HepG2 (cell line): ENCODE results near the gene TGM2. TPM values are rescaled to one million over a fixed set of nuclear protein-coding genes. Genes with fewer than 3 reads are reported as not detected.

ENCODE experiments used
- CREBL2 ChIP-seq: sonication (generic); formaldehyde crosslinking; IDR thresholded peaks from 2 replicates; pipeline ENCODE4 v1.8.1; 2023; ENCODE audit warnings: missing genetic modification reagents, mild to moderate bottlenecking, borderline replicate concordance
- FOXP1 ChIP-seq, 2 experiments: fragments of 450-650 bp in 1 of 2; IDR thresholded peaks; 2 replicates each; pipeline ENCODE4 v1.6.1; 2017 to 2018; ENCODE audit warnings: antibody characterized with exemption in 1 of 2
- HNF1A ChIP-seq, 2 experiments: sonication (generic) in 1 of 2; formaldehyde crosslinking in 1 of 2; IDR thresholded peaks; 2 replicates each; pipeline versions ENCODE4 v1.4.0 to v1.6.1; 2016 to 2020; ENCODE audit warnings: borderline replicate concordance in 1 of 2, low read depth in 1 of 2, mild to moderate bottlenecking in 1 of 2, missing genetic modification reagents in 1 of 2
- MED8 ChIP-seq: sonication (generic); formaldehyde crosslinking; IDR thresholded peaks from 2 replicates; pipeline ENCODE4 v1.8.1; 2023; ENCODE audit warnings: mild to moderate bottlenecking, missing genetic modification reagents; ENCODE audit not compliant: insufficient replicate concordance
- NRL ChIP-seq: sonication (generic); formaldehyde crosslinking; IDR thresholded peaks from 2 replicates; pipeline ENCODE4 v1.5.0; 2020; ENCODE audit warnings: missing genetic modification reagents, mild to moderate bottlenecking, moderate library complexity, borderline replicate concordance
- PCBP1 ChIP-seq: fragments of 200-400 bp; formaldehyde crosslinking; IDR thresholded peaks from 2 replicates; pipeline ENCODE4 v1.6.1; 2017; ENCODE audit warnings: mild to moderate bottlenecking, low read depth, low read length, borderline replicate concordance
- PRDM4 ChIP-seq: sonication (generic); formaldehyde crosslinking; IDR thresholded peaks from 2 replicates; pipeline ENCODE4 v1.9.0; 2021; ENCODE audit warnings: missing genetic modification reagents, borderline replicate concordance
- RARA ChIP-seq: IDR thresholded peaks from 2 replicates; pipeline ENCODE4 v1.6.1; 2016; ENCODE audit warnings: missing genetic modification reagents, missing compliant biosample characterization
- ZBTB44 ChIP-seq: sonication (generic); formaldehyde crosslinking; IDR thresholded peaks from 2 replicates; pipeline ENCODE4 v1.4.0; 2020; ENCODE audit warnings: missing genetic modification reagents
- ZFP82 ChIP-seq: sonication (generic); formaldehyde crosslinking; IDR thresholded peaks from 2 replicates; pipeline ENCODE4 v1.5.1; 2020; ENCODE audit warnings: mild to moderate bottlenecking, missing genetic modification reagents, borderline replicate concordance
- ZFP90 ChIP-seq: sonication (generic); formaldehyde crosslinking; IDR thresholded peaks from 2 replicates; pipeline ENCODE4 v1.8.0; 2022; ENCODE audit warnings: missing genetic modification reagents, mild to moderate bottlenecking, inconsistent platforms, borderline replicate concordance
- ZNF256 ChIP-seq: sonication (generic); formaldehyde crosslinking; conservative IDR thresholded peaks from 2 replicates; pipeline ENCODE4 v1.4.0; 2020; ENCODE audit warnings: missing genetic modification reagents
- ZNF557 ChIP-seq: sonication (generic); formaldehyde crosslinking; IDR thresholded peaks from 2 replicates; pipeline ENCODE4 v1.4.0; 2020; ENCODE audit warnings: missing genetic modification reagents
- ZNF687 ChIP-seq: sonication (generic); formaldehyde crosslinking; IDR thresholded peaks from 2 replicates; pipeline ENCODE4 v1.5.1; 2020; ENCODE audit warnings: mild to moderate bottlenecking, missing genetic modification reagents, moderate library complexity
- ZNF850 ChIP-seq: sonication (generic); formaldehyde crosslinking; conservative IDR thresholded peaks from 2 replicates; pipeline ENCODE4 v1.9.0; 2021; ENCODE audit warnings: mild to moderate bottlenecking, missing genetic modification reagents
- polyA plus RNA-seq, 8 experiments: library from polyadenylated mRNA; depleted of rRNA in 3 of 8; stranded (reverse) in 7 of 8; unstranded in 1 of 8; fragments of >200 nt; fragmentation: Illumina TruSeq in 4 of 8; extraction: Trizol in 4 of 8; gene quantifications; 2 replicates each; pipeline versions ENCODE4 v1.2.1 to v1.2.3, GENCODE V29; 2011 to 2016; ENCODE audit warnings: low read depth in 4 of 8, missing spikeins in 1 of 8, mixed read lengths in 1 of 8; ENCODE audit not compliant: insufficient read depth in 1 of 8
- total RNA-seq, 5 experiments: library from RNA; depleted of rRNA; stranded (reverse); fragments of >200 nt; fragmentation: Illumina TruSeq; extraction: Trizol; gene quantifications; 2 replicates each; pipeline ENCODE4 v1.2.3, GENCODE V29; 2016; ENCODE audit warnings: low read depth in 1 of 5

TGM2 gene
- total and polyA plus RNA-seq, 2 of the 13 experiments (the other 11 are each of a cell fraction or from before 2014, with no cell fraction given) = 4.2 to 46.4 TPM

- TF ChIP-seq HNF1A (IDR thresholded peaks at IDR 0.05; ENCODE audit: low read depth) (no peak), HNF1A (CRISPR knock-in tag; IDR thresholded peaks at IDR 0.05; ENCODE audit: borderline replicate concordance) (no peak), ZNF557 (CRISPR knock-in tag) (no peak), PRDM4 (no peak), CREBL2 (CRISPR knock-in tag) (no peak), ZFP90 (CRISPR knock-in tag) (no peak), ZNF687 (CRISPR knock-in tag) (peak; percentile 48; the same call in 1 of the 2 replicates), MED8 (CRISPR knock-in tag) (no peak), ZBTB44 (CRISPR knock-in tag) (no peak), NRL (CRISPR knock-in tag) (0 out of 2 replicates have a peak, but pooled peaks have one; percentile 22), RARA (CRISPR knock-in tag) (no peak), PCBP1 (no peak), FOXP1 (IDR thresholded peaks at IDR 0.05) (no peak), FOXP1 (CRISPR knock-in tag; IDR thresholded peaks at IDR 0.05) (no peak), ZNF256 (no peak), ZFP82 (0 out of 2 replicates have a peak, but pooled peaks have one; percentile 11), ZNF850 (CRISPR knock-in tag) (0 out of 2 replicates have a peak, but pooled peaks have one; percentile 11)
These were observed 12.3 kb downstream of the TGM2 start (continued) for GRCh38 chr20:38152621-38153221.
